Mesendoderm (in vitro differentiated cells): ENCODE data around the gene SLC25A19.

ENCODE experiments used
- DNase-seq: peaks from one replicate; pipeline ENCODE4 v3.0.0; 2013
- H2AK5ac ChIP-seq: 2 replicates; pipeline ENCODE4 v1.6.1; 2013; ENCODE audit warnings: low read length, inconsistent platforms
- H2BK120ac ChIP-seq: 2 replicates; pipeline ENCODE4 v1.6.1; 2013; ENCODE audit warnings: low read depth, mild to moderate bottlenecking, low read length, moderate library complexity, mixed read lengths
- H2BK15ac ChIP-seq: replicated peaks from 2 replicates; pipeline ENCODE4 v1.6.1; 2013; ENCODE audit warnings: low read depth, mild to moderate bottlenecking, moderate library complexity
- H2BK5ac ChIP-seq: 2 replicates; pipeline ENCODE4 v1.6.1; 2013; ENCODE audit warnings: low read length, inconsistent platforms
- H3K18ac ChIP-seq: 2 replicates; pipeline ENCODE4 v1.6.1; 2013; ENCODE audit warnings: mild to moderate bottlenecking, low read length, mixed read lengths
- H3K23ac ChIP-seq: one replicate; pipeline ENCODE4 v1.6.1; 2013; ENCODE audit warnings: low read length
- H3K27ac ChIP-seq: 2 replicates; pipeline ENCODE4 v1.5.1; 2013; ENCODE audit warnings: low read depth, mild to moderate bottlenecking, inconsistent platforms, low read length, moderate library complexity
- H3K27me3 ChIP-seq: 2 replicates; pipeline ENCODE4 v1.6.1; 2013; ENCODE audit warnings: low read length, control low read depth, mild to moderate bottlenecking, inconsistent platforms; ENCODE audit not compliant: insufficient read depth, poor library complexity
- H3K36me3 ChIP-seq: 2 replicates; pipeline ENCODE4 v1.6.1; 2013; ENCODE audit warnings: low read length, inconsistent platforms; ENCODE audit not compliant: control insufficient read depth, insufficient read depth
- H3K4ac ChIP-seq: one replicate; pipeline ENCODE4 v1.6.1; 2013; ENCODE audit warnings: low read depth, mild to moderate bottlenecking, low read length, moderate library complexity
- H3K4me1 ChIP-seq: 2 replicates; pipeline ENCODE4 v1.6.1; 2013; ENCODE audit warnings: low read depth, low read length, inconsistent platforms; ENCODE audit not compliant: control insufficient read depth
- H3K4me2 ChIP-seq: 2 replicates; pipeline ENCODE4 v1.6.1; 2013; ENCODE audit warnings: low read length
- H3K4me3 ChIP-seq: 2 replicates; pipeline ENCODE4 v1.5.1; 2013; ENCODE audit warnings: mild to moderate bottlenecking, low read length
- H3K56ac ChIP-seq: one replicate; pipeline ENCODE4 v1.6.1; 2013; ENCODE audit warnings: low read length
- H3K79me1 ChIP-seq: 2 replicates; pipeline ENCODE4 v1.6.1; 2013; ENCODE audit warnings: low read length, inconsistent platforms
- H3K79me2 ChIP-seq: 2 replicates; pipeline ENCODE4 v1.6.1; 2013; ENCODE audit warnings: mild to moderate bottlenecking, low read length; ENCODE audit not compliant: control insufficient read depth, insufficient read depth
- H3K9ac ChIP-seq: 2 replicates; pipeline ENCODE4 v1.6.1; 2013; ENCODE audit warnings: low read length, inconsistent platforms
- H4K5ac ChIP-seq: one replicate; pipeline ENCODE4 v1.6.1; 2013; ENCODE audit warnings: low read length
- H4K8ac ChIP-seq: one replicate; pipeline ENCODE4 v1.6.1; 2013; ENCODE audit warnings: low read depth, mild to moderate bottlenecking, control low read depth, low read length, moderate library complexity
- WGBS: extraction: QIAGEN DNeasy Blood & Tissue Kit; methylation state at CpG from one replicate; pipeline ENCODE4 v1.1.7; 2013; ENCODE audit warnings: low lambda C conversion rate, missing lambda C conversion rate; ENCODE audit not compliant: insufficient coverage; ENCODE audit errors: extremely low coverage; 5-methylcytosine and 5-hydroxymethylcytosine counted together

Gene SLC25A19

GRCh38 chr17:75231071-75231470, 58.2 kb downstream of the SLC25A19 start:
- no peak overlapping the region for H3K4me2 ChIP-seq
- H3K36me3 ChIP-seq, result peaks cover 35% of the 10 kb centered on the region
- H4K5ac ChIP-seq, result no peak overlapping the region
- no peak overlapping the region for H2BK120ac ChIP-seq
- no peak overlapping the region for H2BK5ac ChIP-seq
- H3K79me2 ChIP-seq, result no peaks in the 10 kb centered on the region
- H2AK5ac ChIP-seq, result no peak overlapping the region
- no peak overlapping the region for H3K56ac ChIP-seq
- no peak overlapping the region for H3K4me3 ChIP-seq
- DNase-seq, result no peak
- H3K23ac ChIP-seq, result no peak overlapping the region
- no peaks in the 10 kb centered on the region for H3K79me1 ChIP-seq
- no peak overlapping the region for H3K4ac ChIP-seq
- no CpG with 5 or more reads among the region's 8 CpGs for WGBS
- H4K8ac ChIP-seq, result no peak overlapping the region
- no peak overlapping the region for H3K9ac ChIP-seq
- H3K27me3 ChIP-seq, result no peaks in the 10 kb centered on the region
- no peak overlapping the region for H2BK15ac ChIP-seq
- no peaks in the 10 kb centered on the region for H3K4me1 ChIP-seq
- no peak overlapping the region for H3K18ac ChIP-seq
- H3K27ac ChIP-seq, result no peak overlapping the region

- Histone ChIP-seq H3K23ac (no peak overlapping the region), H3K27me3 (no peaks in the 10 kb centered on the region), H3K9ac (no peak overlapping the region), H2AK5ac (no peak overlapping the region), H3K27ac (no peak overlapping the region), H2BK120ac (no peak overlapping the region), H2BK5ac (no peak overlapping the region), H3K79me1 (no peaks in the 10 kb centered on the region), H4K8ac (no peak overlapping the region), H4K5ac (no peak overlapping the region), H3K79me2 (no peaks in the 10 kb centered on the region), H3K4ac (no peak overlapping the region), H3K4me1 (no peaks in the 10 kb centered on the region), H3K36me3 (peaks cover 31% of the 10 kb centered on the region), H3K4me2 (no peak overlapping the region), H3K18ac (no peak overlapping the region), H2BK15ac (no peak overlapping the region), H3K4me3 (no peak overlapping the region), H3K56ac (no peak overlapping the region)
- no CpG with 5 or more reads among the region's 4 CpGs for WGBS
- no peak for DNase-seq
Observed at GRCh38 chr17:75228847-75229246, 60.4 kb downstream of the SLC25A19 start.

- H2BK5ac ChIP-seq, result no peak overlapping the region
- H2BK15ac ChIP-seq, result no peak overlapping the region
- H3K4me3 ChIP-seq, result no peak overlapping the region
- no peaks in the 10 kb centered on the region for H3K79me1 ChIP-seq
- no peaks in the 10 kb centered on the region for H3K4me1 ChIP-seq
- no peak for DNase-seq
- H3K18ac ChIP-seq, result no peak overlapping the region
- no peak overlapping the region for H3K56ac ChIP-seq
- H3K36me3 ChIP-seq, result peaks cover 31% of the 10 kb centered on the region
- no peaks in the 10 kb centered on the region for H3K27me3 ChIP-seq
- no peaks in the 10 kb centered on the region for H3K79me2 ChIP-seq
- no peak overlapping the region for H2AK5ac ChIP-seq
- no peak overlapping the region for H2BK120ac ChIP-seq
- no CpG with 5 or more reads among the region's 2 CpGs for WGBS
- no peak overlapping the region for H4K8ac ChIP-seq
- H3K4me2 ChIP-seq, result no peak overlapping the region
- no peak overlapping the region for H3K27ac ChIP-seq
- no peak overlapping the region for H3K9ac ChIP-seq
- H3K4ac ChIP-seq, result no peak overlapping the region
- H3K23ac ChIP-seq, result no peak overlapping the region
- H4K5ac ChIP-seq, result no peak overlapping the region
Observed at GRCh38 chr17:75228305-75228704, 60.9 kb downstream of the SLC25A19 start.

GRCh38 chr17:75227729-75228128, 61.5 kb downstream of the SLC25A19 start:
- no peak overlapping the region for H4K8ac ChIP-seq
- no peaks in the 10 kb centered on the region for H3K79me2 ChIP-seq
- no peaks in the 10 kb centered on the region for H3K4me1 ChIP-seq
- H3K27ac ChIP-seq, result no peak overlapping the region
- no peak overlapping the region for H2BK15ac ChIP-seq
- H2AK5ac ChIP-seq, result no peak overlapping the region
- H3K79me1 ChIP-seq, result no peaks in the 10 kb centered on the region
- no peak overlapping the region for H3K23ac ChIP-seq
- peaks cover 32% of the 10 kb centered on the region for H3K36me3 ChIP-seq
- no peak overlapping the region for H3K4ac ChIP-seq
- no peak overlapping the region for H2BK120ac ChIP-seq
- H3K27me3 ChIP-seq, result no peaks in the 10 kb centered on the region
- no peak overlapping the region for H4K5ac ChIP-seq
- H2BK5ac ChIP-seq, result no peak overlapping the region
- H3K56ac ChIP-seq, result no peak overlapping the region
- no peak overlapping the region for H3K9ac ChIP-seq
- WGBS, result no CpG with 5 or more reads among the region's 5 CpGs
- H3K4me2 ChIP-seq, result no peak overlapping the region
- no peak for DNase-seq
- H3K4me3 ChIP-seq, result no peak overlapping the region
- H3K18ac ChIP-seq, result no peak overlapping the region

- Histone ChIP-seq H3K79me2 (no peaks in the 10 kb centered on the region), H2BK120ac (no peak overlapping the region), H3K23ac (no peak overlapping the region), H3K9ac (no peak overlapping the region), H3K27ac (no peak overlapping the region), H2BK15ac (no peak overlapping the region), H3K4me1 (no peaks in the 10 kb centered on the region), H3K4me2 (no peak overlapping the region), H4K8ac (no peak overlapping the region), H3K18ac (no peak overlapping the region), H2BK5ac (no peak overlapping the region), H3K27me3 (no peaks in the 10 kb centered on the region), H4K5ac (no peak overlapping the region), H3K4ac (no peak overlapping the region), H2AK5ac (no peak overlapping the region), H3K4me3 (no peak overlapping the region), H3K56ac (no peak overlapping the region), H3K79me1 (peaks cover 2% of the 10 kb centered on the region), H3K36me3 (peaks cover 20% of the 10 kb centered on the region)
- no CpG with 5 or more reads among the region's 14 CpGs for WGBS
- DNase-seq, result no peak
Observed at GRCh38 chr17:75225016-75225415, 64.2 kb downstream of the SLC25A19 start.
